ENCODE data around the gene PIGZ.

PIGZ gene

GRCh38 chr3:197001106-197001971 lies 32.7 kb upstream of the PIGZ start:
- DNase-seq: no peak

GRCh38 chr3:197000211-197000610 lies 31.6 kb upstream of the PIGZ start:
- DNase-seq: no peak

GRCh38 chr3:196998966-196999760 lies 30.5 kb upstream of the PIGZ start:
- DNase-seq: no peak

- DNase-seq: peak; percentile 22
Observed at GRCh38 chr3:196997311-196997710, 28.7 kb upstream of the PIGZ start.

- peak; percentile 27 for DNase-seq
Observed at GRCh38 chr3:196996454-196997265, 28.0 kb upstream of the PIGZ start.

GRCh38 chr3:196995646-196996355 lies 27.2 kb upstream of the PIGZ start:
- DNase-seq: peak; percentile 17

- no peak for DNase-seq
Observed at GRCh38 chr3:196995027-196995426, 26.4 kb upstream of the PIGZ start.

- peak; percentile 19 for DNase-seq
Observed at GRCh38 chr3:196994056-196994455, 25.4 kb upstream of the PIGZ start.

- peak; percentile 26 for DNase-seq
Observed at GRCh38 chr3:196992461-196993065, 23.9 kb upstream of the PIGZ start.

- peak; percentile 27 for DNase-seq
Observed at GRCh38 chr3:196991581-196992460, 23.2 kb upstream of the PIGZ start.

- DNase-seq: peak; percentile 26
Observed at GRCh38 chr3:196990601-196991007, 22.0 kb upstream of the PIGZ start.

GRCh38 chr3:196989721-196990262 lies 21.2 kb upstream of the PIGZ start:
- peak; percentile 22 for DNase-seq

GRCh38 chr3:196988241-196989029 lies 19.8 kb upstream of the PIGZ start:
- peak; percentile 23 for DNase-seq

- no peak for DNase-seq
Observed at GRCh38 chr3:196987022-196987421, 18.4 kb upstream of the PIGZ start.

- no peak for DNase-seq
Observed at GRCh38 chr3:196985954-196986885, 17.6 kb upstream of the PIGZ start.

- no peak for DNase-seq
Observed at GRCh38 chr3:196985298-196985697, 16.7 kb upstream of the PIGZ start.

GRCh38 chr3:196983186-196983585 lies 14.6 kb upstream of the PIGZ start:
- no peak for DNase-seq

- no peak for DNase-seq
Observed at GRCh38 chr3:196981657-196982056, 13.0 kb upstream of the PIGZ start.

- DNase-seq: no peak
Observed at GRCh38 chr3:196979545-196979944, 10.9 kb upstream of the PIGZ start.

All from activated CD4-positive, CD25-positive, alpha-beta regulatory T cell treated with anti-CD3 and anti-CD28 coated beads, Interleukin-2, amount 50 U/mL, for 72 hours (primary cell).